HL-60/S4 treated with retinoic acid at 250 ng/mL for 4 days and 3 days (cell line): Measurements from ENCODE around the gene ACTG1.
"Not testable (repeated sequence)": the region's sequence is repeated elsewhere in the genome, so short reads cannot be mapped to it uniquely, and the experiment has no call there.

Source experiments
- in situ Hi-C: fragments of 300-500 bp; cut with MboI; formaldehyde crosslinking; loops from 2 replicates; pipeline ENCODE4 v1.7.0; 2022; ENCODE audit warnings: low sequenced_read_pairs

The ACTG1 gene

GRCh38 chr17:81533339-81534141 is 20.9 kb upstream of the ACTG1 start:
- in situ Hi-C loops: no loop called here

DNA sequence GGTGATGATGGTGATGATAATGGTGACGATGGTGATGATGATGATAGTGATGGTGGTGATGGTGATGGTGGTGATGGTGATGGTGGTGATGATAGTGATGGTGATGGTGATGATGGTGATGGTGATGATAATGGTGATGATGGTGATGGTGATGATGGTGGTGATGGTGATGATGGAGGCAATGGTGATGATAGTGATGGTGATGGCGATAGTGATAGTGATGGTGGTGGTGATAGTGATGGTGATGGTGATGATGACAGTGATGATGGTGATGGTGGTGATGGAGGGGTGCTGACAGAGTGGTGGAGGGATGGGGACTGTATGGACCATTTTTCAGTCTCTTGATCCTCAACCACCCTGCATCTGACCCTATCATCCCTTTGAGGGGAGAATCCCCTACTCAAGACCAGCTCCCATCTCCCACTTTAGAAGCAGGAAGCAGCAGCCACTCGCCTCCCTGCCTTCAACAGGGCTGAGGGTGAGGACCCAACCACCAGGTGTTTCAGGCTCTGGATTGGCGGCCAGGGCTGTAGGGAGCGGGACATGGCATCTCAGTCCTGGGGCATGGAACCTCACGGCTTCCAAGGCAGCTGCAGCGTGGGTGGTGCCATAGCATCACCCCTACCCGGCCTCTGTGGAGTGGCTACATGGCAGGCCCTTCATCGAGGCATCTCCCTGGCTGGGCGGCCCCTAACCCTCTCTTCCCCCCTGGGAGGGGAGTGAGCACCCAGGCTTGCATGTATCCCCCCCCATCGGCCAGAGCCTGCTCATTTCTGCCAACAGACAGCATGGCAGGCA is 20.1 kb upstream of the ACTG1 start:
- in situ Hi-C loops: no loop called here

- in situ Hi-C loops: not testable (repeated sequence)
Observed at GRCh38 chr17:81531998-81532404, 19.4 kb upstream of the ACTG1 start.

DNA sequence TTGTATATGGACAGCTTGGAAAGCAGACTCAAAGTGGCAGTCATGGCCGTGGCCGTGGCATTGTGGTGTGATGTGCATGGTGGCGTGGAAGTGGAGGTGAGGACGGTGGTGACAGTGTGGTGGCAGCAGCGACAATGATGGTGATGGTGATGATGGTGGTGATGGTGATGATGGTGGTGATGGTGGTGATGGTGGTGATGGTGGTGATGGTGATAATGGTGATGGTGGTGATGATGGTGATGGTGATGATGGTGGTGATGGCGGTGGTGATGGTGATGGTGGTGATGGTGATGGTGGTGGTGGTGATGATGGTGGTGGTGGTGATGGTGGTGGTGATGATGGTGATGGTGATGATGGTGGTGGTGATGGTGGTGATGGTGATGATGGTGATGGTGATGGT is 18.4 kb upstream of the ACTG1 start:
- in situ Hi-C loops: not testable (repeated sequence)

DNA sequence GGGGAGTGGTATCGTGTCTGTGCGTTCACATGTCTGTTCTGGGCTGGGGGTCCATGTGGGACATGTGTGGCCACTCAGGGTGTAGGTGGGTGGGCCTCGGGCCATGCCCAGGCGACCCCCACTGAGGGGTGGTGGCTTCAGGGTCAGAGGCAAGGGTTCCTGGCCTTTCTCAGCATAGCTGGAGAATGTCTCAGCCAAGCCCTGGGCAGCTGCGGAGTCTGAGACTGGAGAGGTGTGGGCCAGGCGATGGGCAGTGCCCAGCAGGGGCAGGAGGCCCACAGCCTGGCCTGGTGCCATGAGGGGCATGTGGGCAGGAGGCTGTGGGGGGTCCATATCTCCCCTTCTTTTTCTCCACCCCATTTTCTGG is 16.8 kb upstream of the ACTG1 start:
- in situ Hi-C loops: no loop called here

- in situ Hi-C loops: no loop called here
Observed at GRCh38 chr17:81528651-81529436, 16.2 kb upstream of the ACTG1 start.

GRCh38 chr17:81528384-81528650 is 15.7 kb upstream of the ACTG1 start:
- in situ Hi-C loops: no loop called here

DNA sequence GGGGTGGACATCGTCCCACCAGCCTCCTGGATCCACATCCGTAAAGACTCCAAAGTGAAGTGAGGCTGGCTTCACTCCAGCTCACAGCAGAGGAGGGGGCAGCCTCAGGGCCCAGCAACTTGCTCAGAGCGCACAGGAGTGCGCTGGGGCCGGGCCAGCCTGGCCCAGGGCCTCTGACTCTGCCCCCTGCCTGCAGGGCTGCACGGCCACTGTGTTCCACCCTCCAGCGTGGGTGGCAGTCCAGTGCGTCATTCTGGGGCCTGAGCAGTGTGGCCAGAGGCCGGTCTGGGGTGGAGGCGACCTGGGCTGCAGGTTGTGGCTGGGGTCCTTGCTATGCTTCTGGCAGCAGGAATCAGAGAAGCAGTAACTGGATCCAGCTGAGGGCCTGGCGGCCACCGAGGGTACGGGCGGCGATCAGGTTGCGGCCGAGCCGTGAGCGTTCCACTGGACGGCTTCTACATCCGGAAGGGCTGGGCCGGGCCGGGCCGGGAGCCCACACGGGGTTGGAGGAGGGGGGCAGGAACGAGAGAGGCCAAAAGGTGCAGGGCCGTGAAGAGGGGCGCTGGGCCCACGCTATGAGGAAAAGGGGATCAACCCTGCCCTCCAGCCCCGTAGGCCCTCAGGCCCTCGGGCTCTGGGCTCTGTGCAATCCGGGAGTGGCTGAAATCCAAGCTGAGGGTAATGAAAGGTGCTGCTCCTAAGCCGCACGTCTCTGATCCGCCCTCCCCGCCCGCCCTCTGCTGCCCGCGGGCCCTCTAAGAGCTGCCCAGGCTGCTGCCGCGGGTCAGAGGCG is 15.2 kb upstream of the ACTG1 start, which contains the start of gene FSCN2:
Gene FSCN2 (plus strand): TSS at position 787 of the 793 bp plus-strand sequence. CDS start 155 bp downstream, outside the sequence.
- in situ Hi-C loops: no loop called here

GRCh38 chr17:81526662-81527571 is 14.3 kb upstream of the ACTG1 start:
- in situ Hi-C loops: no loop called here

- in situ Hi-C loops: no loop called here
Observed at GRCh38 chr17:81524865-81525159, 12.2 kb upstream of the ACTG1 start.

DNA sequence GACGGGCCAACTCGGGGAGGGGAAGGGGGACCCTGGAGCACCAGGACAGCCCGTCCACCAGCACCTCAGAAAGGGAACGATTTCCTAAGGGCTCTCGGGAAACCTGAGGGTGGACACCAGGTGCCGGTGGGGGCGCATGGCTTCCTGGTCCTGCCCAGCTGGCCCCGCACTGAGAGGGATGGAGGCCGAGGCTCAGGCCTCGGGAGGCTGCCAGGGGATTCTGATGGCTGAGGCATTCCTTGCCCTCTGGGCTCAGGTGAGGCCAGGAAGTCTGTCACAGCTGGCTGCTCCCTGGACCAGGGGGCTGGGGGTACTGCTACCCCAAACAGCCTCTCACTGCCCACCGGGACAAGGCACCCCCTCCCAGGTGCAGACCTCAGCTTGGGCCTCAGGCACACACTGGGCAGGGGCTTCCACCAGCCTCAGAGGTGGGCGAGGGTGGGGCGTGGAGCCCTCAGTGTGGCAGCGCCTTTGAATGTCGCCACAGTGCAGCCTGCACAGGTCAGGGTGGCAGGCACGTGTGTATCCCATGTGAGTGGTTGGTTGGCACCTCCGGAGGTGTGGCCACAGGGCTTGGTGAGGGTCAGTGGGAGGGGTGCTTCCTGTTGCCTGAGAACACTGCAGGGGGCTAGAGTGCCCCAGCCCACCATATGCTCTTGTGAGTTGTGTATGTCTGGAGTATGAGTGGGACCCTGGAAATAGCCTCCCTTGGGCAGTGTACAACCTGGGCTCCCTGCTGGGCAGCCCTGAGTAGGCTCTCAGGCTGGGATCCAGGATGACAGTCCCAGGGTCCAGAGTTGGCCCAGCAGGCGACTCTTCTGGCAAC is 11.7 kb upstream of the ACTG1 start:
- in situ Hi-C loops: no loop called here

GRCh38 chr17:81523402-81524038 is 10.9 kb upstream of the ACTG1 start:
- in situ Hi-C loops: no loop called here

DNA sequence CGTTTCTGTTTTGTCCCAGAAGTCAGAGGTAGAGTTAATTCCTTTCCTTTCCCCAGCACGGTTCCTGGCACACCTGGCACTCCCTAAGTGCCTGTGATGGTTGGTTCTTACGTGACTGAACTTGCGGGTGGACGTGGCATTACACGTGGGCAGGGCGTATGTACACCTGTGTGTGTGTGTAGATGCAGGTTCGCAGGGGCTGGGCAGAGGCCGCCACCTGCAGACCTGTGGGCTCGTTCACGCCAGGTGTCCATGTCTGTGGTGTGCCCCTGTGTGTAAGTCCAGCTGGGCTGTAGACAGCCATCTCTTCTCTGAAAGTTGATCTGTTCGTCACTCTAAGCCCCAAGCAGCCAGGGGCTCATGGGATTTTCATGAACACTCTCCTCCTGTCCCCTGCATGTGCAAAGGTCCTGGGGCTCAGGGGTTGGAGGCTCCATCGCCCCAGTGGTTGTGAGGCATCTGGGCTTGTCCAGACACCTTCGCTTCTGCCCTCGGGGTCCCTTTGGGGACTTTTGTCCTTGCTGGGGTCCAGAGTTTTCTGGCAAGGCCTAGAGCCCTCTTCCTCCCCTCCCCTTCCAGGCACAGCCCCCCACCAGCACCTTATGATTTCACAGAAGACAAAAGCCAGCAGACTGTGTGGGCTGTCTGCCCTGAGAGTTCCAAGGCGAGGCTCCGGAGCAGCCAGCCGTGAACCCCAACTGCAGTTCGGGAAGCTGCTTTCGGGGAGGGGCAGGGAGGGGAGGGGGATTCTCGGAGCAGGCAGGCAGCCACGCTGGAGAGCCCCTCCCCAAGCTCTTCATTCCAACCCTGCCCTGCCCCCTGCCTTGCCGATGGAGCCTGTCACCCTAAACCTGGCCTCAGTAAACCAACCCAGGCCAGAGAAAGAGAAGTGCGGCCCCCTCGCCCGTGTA is 10.1 kb upstream of the ACTG1 start:
- in situ Hi-C loops: no loop called here

DNA sequence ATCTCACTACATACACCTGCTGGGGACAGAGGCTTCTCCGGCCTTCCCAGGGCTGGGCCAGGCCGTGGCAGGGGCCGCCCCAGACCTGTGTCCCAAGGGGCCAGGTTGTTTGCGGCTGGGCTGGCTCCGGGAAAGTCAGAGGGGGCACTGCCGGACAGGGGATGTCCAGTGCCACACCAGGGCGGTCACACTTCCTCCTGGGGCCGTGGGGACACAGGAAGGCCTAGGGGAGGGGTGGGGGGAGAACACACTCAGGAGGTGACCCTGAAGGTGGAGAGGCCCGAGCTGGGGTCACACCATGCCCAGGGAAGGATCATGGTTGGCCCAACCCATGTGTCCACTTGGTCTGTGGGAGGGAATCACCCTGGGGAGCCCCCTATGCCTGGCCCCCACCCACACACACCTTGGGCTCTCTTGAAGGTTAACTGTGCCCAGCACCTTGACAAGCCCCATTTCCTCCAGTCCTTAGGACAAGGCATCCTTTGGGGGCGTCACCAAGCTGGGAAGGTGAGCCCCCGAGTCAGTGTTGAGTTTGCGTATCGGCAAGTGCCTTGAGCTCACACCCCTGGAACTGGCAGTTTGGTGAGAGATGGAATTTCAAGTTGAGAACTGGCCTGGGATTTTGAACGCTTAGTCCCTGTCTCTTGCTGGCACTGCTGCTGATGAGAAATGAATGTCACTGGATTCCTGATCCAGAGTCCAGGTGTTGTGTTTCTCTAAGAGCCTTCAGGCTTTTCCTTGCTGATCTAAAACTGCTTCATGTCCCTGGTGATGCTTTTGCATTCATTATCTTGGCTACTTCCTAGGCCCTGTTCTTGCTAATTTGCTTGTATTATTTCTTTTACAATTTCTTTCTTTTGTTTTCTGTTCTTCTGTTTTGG is 7.7 kb upstream of the ACTG1 start:
- in situ Hi-C loops: no loop called here

GRCh38 chr17:81519284-81520020 is 6.9 kb upstream of the ACTG1 start:
- in situ Hi-C loops: no loop called here

DNA sequence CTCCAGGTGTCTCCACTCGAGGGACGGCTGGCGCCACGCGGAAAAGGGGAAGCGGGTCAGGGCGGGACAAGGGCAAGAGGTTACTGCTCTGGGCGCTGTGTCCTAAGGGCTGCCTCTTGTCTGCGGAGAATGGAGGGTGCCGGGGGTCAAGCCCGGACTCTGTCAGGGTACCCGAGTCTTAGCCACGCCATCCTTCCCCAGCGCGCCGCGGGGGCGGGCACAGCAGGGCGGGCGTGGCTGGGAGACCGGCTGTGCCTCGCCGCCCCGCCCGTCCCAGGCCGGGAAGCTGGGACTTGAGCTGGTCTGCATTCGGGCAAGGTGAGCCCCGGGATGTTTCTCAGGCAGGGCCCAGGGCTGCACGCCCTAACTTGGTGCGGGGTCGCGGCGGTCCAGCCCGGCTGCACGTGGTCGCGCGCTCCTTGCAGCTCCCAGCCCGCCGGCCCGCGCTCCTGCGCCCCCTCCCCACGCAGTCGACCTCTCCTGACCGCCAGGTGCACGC is 6.2 kb upstream of the ACTG1 start:
- in situ Hi-C loops: no loop called here
